Activated CD8-positive, alpha-beta memory T cell treated with anti-CD3 and anti-CD28 coated beads, Interleukin-2, amount 50 U/mL, for 4 hours (primary cell): ENCODE results near the gene YWHAE.
"Not testable (repeated sequence)": the region's sequence is repeated elsewhere in the genome, so short reads cannot be mapped to it uniquely, and the experiment has no call there.

Source experiments
- DNase-seq: peaks from one replicate; pipeline ENCODE4 v3.0.0-alpha.2; 2020

YWHAE gene

GRCh38 chr17:1373707-1374237 lies 26.2 kb downstream of the YWHAE start:
- DNase-seq: no peak

DNA sequence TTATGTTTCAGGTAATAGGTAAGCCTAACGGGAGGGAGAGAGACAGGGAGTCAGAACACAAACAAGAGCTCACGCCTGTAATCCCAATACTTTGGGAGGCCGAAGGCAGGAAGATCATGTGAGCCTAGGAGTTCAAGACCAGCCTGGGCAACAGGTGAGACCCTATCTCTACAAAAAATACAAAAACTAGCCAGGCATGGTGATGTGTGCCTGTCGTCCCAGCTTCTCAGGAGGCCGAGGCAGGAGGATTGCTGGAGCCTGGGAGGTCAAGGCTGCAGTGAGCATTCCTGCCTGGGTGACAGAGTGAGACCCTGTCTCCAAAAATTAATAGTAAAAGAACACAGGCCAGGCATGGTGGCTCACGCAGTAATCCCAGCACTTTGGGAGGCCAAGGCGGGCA lies 27.4 kb downstream of the YWHAE start:
- DNase-seq: no peak

GRCh38 chr17:1371893-1372590 lies 28.0 kb downstream of the YWHAE start:
- DNase-seq: no peak

- DNase-seq: no peak
Measured at GRCh38 chr17:1368588-1368987, 31.4 kb downstream of the YWHAE start.

DNA sequence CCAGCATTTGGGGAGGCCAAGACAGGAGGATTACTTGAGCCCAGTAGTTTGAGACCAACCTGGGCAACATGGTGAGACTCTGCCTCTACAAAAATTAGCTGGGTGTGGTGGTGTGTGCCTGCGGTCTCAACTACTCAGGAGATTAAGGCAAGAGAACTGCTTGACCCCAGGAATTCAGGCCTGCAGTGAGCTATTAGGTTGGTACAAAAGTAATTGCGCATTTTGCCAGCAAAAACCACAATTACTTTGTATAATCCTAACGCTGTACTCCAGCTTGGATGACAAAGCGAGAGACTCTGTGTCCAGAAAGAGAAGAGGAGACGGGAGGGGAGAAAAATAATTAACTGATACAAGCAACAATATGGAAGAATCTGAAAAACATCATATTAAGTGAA lies 32.7 kb downstream of the YWHAE start:
- no peak for DNase-seq

DNA sequence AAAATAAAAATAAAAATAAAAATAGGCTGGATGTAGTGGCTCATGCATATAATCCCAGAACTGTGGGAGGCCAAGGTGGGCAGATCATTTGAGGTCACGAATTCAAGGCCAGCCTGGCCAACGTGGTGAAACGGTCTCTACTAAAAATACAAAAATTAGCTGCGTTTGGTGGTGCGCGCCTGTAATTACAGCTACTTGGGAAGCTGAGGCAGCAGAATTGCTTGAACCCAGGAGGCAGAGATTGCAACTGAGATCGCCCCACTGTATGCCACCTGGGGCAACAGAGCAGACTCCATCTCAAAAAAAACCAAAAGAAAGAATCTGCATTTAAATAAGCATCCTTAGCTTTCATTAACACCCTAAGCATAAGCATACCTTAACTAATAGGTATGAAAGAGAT lies 33.8 kb downstream of the YWHAE start:
- no peak for DNase-seq

- peak; percentile 49 for DNase-seq
Measured at GRCh38 chr17:1365445-1366039, 34.5 kb downstream of the YWHAE start.

GRCh38 chr17:1362964-1363363 lies 37.1 kb downstream of the YWHAE start:
- no peak for DNase-seq

GRCh38 chr17:1362065-1362848 lies 37.8 kb downstream of the YWHAE start:
- no peak for DNase-seq

DNA sequence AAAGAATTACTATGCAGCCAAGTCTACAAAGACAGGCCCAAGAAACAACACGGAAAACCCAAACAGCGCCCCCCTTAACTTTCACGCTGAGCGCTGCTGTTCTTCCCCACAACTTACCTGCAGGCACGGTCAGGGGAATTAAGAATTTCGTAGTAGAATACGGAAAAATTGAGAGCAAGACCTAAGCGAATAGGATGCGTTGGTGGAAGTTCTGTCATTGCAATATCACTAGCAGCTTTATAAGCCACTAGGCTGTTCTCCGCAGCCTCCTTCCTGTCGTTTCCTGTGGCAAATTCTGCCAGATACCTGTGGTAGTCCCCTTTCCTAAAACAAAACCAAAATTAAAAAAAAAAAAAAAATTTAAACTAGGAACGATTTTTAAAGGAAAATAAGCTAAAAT lies 39.0 kb downstream of the YWHAE start:
- DNase-seq: peak; percentile 25

- DNase-seq: peak; percentile 22
Measured at GRCh38 chr17:1360315-1360714, 39.7 kb downstream of the YWHAE start.

- DNase-seq: no peak
Measured at GRCh38 chr17:1354030-1354429, 46.0 kb downstream of the YWHAE start.

GRCh38 chr17:1352530-1352929 lies 47.5 kb downstream of the YWHAE start:
- not testable (repeated sequence) for DNase-seq

DNA sequence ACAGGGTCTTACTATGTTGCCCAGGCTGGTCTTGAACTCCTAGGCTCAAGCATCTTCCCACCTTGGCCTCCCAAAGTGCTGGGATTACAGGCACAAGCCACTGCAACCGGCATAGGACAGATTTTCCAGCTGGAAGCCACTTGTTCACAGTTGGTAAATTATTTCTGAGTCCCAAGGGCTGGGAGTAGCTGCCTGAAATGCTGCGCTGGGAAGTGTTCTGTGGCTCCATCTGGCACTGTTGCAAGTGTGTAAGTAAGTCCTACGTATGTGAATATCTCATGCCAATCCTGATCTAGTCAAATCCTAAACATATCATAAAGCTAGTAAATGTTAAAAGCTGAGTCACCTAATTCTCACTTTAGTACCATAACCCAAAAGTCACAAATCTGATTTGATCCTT lies 48.1 kb downstream of the YWHAE start:
- DNase-seq: no peak

DNA sequence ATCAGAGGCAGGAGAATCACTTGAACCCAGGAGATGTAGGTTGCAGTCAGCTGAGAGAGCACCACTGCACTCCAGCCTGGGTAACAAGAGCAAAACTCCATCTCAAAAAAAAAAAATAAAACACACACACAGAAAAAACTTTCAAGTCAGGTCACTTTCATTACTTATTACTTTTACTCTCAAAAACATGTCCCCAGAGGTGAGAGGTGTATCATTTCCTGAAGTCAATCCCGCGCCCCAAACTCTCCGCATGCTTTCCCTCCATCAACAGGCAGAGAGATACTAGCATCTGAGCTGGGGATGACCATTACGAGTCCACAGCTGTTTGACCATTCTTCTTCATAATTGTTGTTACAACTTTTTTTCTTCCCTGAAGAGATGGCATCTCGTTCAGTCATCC lies 48.7 kb downstream of the YWHAE start:
- DNase-seq: no peak

- no peak for DNase-seq
Measured at GRCh38 chr17:1347589-1348323, 52.3 kb downstream of the YWHAE start.

- DNase-seq: no peak
Measured at GRCh38 chr17:1344521-1344920, 55.5 kb downstream of the YWHAE start.

DNA sequence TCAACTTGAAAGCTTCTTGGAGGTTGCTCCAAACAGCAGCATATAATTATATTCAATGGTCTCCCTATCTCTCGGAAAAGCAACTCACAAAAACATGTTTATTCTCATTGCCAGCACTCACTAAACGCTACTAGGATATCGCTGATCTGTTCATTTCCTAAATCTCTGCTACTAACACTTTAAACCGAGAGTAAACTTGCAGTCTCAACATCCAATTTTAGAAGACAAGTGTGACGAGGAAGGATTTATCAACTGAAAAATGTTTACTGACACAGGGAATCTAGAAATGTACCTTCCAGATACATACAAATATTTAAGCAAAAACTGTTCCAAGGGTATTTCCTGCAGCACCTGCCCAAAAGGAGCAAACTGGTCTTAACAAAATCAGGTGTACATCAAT lies 56.5 kb downstream of the YWHAE start:
- no peak for DNase-seq

- no peak for DNase-seq
Measured at GRCh38 chr17:1340371-1340770, 59.7 kb downstream of the YWHAE start.

DNA sequence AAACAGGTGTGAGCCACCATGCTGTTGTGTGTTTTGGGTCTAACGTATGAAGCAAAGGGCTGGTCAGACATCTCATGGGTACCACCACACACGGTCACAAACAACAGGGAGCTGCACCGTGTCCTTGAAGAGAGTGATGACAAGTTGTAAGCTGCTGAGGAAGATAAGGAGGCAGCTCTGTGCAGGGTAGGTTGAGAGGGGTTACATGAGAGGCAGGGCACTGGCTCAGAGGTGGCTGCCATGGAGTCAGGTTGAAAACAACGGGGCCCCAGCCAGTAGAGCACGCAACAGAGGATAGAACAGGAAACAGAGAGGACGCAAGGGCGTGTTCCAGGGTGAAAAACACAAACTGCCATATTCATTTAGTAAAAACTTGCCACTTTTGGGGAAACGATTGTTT lies 68.3 kb downstream of the YWHAE start:
- DNase-seq: no peak

- no peak for DNase-seq
Measured at GRCh38 chr17:1329745-1330343, 70.2 kb downstream of the YWHAE start.

DNA sequence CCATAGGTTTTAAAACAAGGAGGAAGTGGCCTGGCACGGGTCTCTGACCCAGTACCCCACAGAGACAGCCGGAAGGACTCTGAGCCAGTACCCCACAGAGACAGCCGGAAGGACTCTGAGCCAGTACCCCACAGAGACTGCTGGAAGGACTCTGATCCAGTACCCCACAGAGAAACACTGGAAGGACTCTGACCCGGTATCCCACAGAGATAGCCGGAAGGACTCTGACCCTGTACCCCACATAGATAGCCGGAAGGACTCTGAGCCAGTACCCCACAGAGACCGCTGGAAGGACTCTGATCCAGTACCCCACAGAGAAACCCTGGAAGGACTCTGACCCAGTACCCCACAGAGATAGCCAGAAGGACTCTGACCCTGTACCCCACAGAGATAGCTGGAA lies 71.6 kb downstream of the YWHAE start:
- DNase-seq: no peak

DNA sequence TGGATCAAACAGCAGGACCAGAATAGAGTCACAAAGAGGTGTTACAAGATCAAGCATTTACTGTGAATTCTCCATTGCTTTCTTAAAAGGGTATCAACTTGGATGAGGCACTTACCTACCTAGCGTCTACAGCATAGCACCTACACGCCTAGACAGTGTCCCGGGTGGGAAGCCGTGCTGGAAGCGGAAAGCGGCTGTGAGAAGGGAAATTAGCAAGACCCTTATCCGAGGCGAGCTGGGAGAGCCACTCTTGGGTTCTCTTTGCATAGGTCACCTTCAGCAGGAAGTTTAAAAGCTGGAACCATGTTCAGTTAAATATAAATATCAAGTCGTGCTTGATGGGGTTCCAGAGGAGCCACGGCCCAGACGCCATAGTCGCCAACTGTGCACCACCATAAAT lies 74.3 kb downstream of the YWHAE start:
- no peak for DNase-seq
